PC-3 (cell line): Measurements from ENCODE around the gene CEP63.

Experiments
- CTCF ChIP-seq: fragments of 300-600 bp; sonication (generic); conservative IDR thresholded peaks from 2 replicates; pipeline ENCODE4 v1.5.1; 2017; ENCODE audit warnings: antibody characterized with exemption, low read depth, mild to moderate bottlenecking, low read length
- EZH2phosphoT487 ChIP-seq: fragments of 300-600 bp; sonication (generic); IDR thresholded peaks from 2 replicates; pipeline ENCODE4 v1.6.1; 2018; ENCODE audit warnings: mild to moderate bottlenecking, antibody characterized with exemption, low read length, borderline replicate concordance

GRCh38 chr3:134608023-134608770 is 122.3 kb downstream of the CEP63 start:
- TF ChIP-seq CTCF (no peak), EZH2phosphoT487 (no peak)
